Suprapubic skin (tissue), 4 donors: ENCODE measurements around the gene FBXO11. TPM values are rescaled to one million over a fixed set of nuclear protein-coding genes. Genes with fewer than 3 reads are reported as not detected.

Experiments used
- DNase-seq, 2 donors: peaks; one replicate each; pipeline ENCODE4 v3.0.0-alpha.2; 2019; ENCODE audit warnings: low spot score in 2 of 2
- H3K27ac ChIP-seq: fragments of 200-600 bp; sonication (generic); one replicate; pipeline ENCODE4 v1.5.1; 2019
- H3K27me3 ChIP-seq: fragments of 200-600 bp; sonication (generic); one replicate; pipeline ENCODE4 v1.5.1; 2019
- H3K36me3 ChIP-seq: fragments of 200-600 bp; sonication (generic); one replicate; pipeline ENCODE4 v1.5.1; 2019
- H3K4me1 ChIP-seq: fragments of 200-600 bp; sonication (generic); one replicate; pipeline ENCODE4 v1.5.1; 2019
- H3K4me3 ChIP-seq: fragments of 200-600 bp; sonication (generic); one replicate; pipeline ENCODE4 v1.5.1; 2019; ENCODE audit warnings: mild to moderate bottlenecking
- H3K9me3 ChIP-seq: fragments of 200-600 bp; sonication (generic); one replicate; pipeline ENCODE4 v1.5.1; 2019
- EP300 ChIP-seq: sonication (generic); formaldehyde crosslinking; IDR thresholded peaks from one replicate; pipeline ENCODE4 v1.6.1; 2017; ENCODE audit warnings: antibody characterized with exemption
- POLR2A ChIP-seq, 2 donors: fragments of 450-650 bp; IDR thresholded peaks; one replicate each; pipeline ENCODE4 v1.6.1; 2017; ENCODE audit warnings: antibody characterized with exemption in 2 of 2, mild to moderate bottlenecking in 2 of 2, moderate library complexity in 2 of 2
- POLR2AphosphoS5 ChIP-seq, 3 donors: sonication (generic); formaldehyde crosslinking; IDR thresholded peaks; one replicate each; pipeline ENCODE4 v1.6.1; 2017; ENCODE audit warnings: antibody characterized with exemption in 3 of 3
- WGBS: methylation state at CpG from one replicate; pipeline ENCODE4 v1.1.5; 2018; 5-methylcytosine and 5-hydroxymethylcytosine counted together
- total RNA-seq, 4 donors: library from RNA; depleted of rRNA; stranded (reverse); fragments of >200 nt; gene quantifications; one replicate each; pipeline ENCODE4 v1.1.0, GENCODE V29; 2016
- TF ChIP-seq, protein P1 (sequence below), 2 donors: fragments of 200-600 bp in 1 of 2; fragments of 450-650 bp in 1 of 2; sonication (generic) in 1 of 2; IDR thresholded peaks; one replicate each; pipeline ENCODE4 v1.5.1; 2016 to 2019; ENCODE audit warnings: antibody characterized with exemption in 2 of 2, mild to moderate bottlenecking in 1 of 2, moderate library complexity in 1 of 2

The FBXO11 gene
- total RNA-seq, 4 donors from 2014 or later, result 30.8 to 62.9 (median 47.2) TPM

DNA sequence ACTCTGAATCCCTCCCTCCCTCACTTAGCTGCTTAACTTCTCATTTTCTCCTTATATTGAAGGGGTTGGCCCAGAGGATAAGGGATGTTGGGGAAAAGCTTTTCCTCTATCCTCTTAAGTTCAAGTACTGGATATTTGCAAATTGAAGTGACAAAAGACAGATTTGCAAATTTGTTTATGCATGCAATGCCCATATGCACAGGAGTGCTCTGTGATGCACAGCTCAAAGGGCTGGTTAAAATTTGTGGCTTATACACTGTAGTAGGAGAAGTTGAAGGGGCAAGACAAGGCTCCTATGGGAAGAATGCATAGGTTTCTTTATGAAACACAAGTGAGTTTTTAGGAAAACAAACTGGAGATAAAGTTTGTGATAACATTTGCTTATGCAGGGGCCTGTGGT is 131.7 kb downstream of the FBXO11 start:
- TF ChIP-seq EP300 (no peak), POLR2A (IDR thresholded peaks at IDR 0.05) (no peak), POLR2AphosphoS5 (IDR thresholded peaks at IDR 0.05) (no peak)
- TF ChIP-seq, protein P1, sequence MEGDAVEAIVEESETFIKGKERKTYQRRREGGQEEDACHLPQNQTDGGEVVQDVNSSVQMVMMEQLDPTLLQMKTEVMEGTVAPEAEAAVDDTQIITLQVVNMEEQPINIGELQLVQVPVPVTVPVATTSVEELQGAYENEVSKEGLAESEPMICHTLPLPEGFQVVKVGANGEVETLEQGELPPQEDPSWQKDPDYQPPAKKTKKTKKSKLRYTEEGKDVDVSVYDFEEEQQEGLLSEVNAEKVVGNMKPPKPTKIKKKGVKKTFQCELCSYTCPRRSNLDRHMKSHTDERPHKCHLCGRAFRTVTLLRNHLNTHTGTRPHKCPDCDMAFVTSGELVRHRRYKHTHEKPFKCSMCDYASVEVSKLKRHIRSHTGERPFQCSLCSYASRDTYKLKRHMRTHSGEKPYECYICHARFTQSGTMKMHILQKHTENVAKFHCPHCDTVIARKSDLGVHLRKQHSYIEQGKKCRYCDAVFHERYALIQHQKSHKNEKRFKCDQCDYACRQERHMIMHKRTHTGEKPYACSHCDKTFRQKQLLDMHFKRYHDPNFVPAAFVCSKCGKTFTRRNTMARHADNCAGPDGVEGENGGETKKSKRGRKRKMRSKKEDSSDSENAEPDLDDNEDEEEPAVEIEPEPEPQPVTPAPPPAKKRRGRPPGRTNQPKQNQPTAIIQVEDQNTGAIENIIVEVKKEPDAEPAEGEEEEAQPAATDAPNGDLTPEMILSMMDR (IDR thresholded peaks at IDR 0.05), result no peak
- Histone ChIP-seq H3K27ac (no peak overlapping the region), H3K27me3 (no peaks in the 10 kb centered on the region), H3K36me3 (no peaks in the 10 kb centered on the region), H3K4me3 (no peak overlapping the region), H3K9me3 (no peaks in the 10 kb centered on the region), H3K4me1 (no peaks in the 10 kb centered on the region)
- no peak for DNase-seq

DNA sequence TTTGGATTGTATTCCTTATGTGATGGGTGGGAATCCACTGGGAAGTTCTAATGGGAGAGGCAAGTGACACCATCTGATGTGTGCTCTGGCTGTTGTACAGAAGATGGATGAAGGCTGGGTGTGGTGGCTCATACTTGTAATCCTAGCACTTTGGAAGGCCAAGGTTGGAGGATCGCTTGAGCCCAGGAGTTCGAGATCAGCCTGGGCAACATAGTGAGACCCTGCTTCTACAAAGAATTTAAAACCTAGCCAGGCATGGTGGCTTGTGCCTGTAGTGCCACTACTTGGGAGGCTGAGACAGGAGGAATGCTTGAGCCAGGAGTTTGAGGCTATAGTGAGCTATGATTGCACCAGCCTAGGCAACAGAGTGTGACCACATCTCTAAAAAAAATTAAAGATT is 134.0 kb downstream of the FBXO11 start:
- Histone ChIP-seq H3K27me3 (no peaks in the 10 kb centered on the region), H3K9me3 (no peaks in the 10 kb centered on the region), H3K4me3 (no peak overlapping the region), H3K36me3 (no peaks in the 10 kb centered on the region), H3K27ac (no peak overlapping the region), H3K4me1 (peaks cover 7% of the 10 kb centered on the region)
- TF ChIP-seq, protein P1 (IDR thresholded peaks at IDR 0.05), result no peak
- no peak for TF ChIP-seq POLR2A (IDR thresholded peaks at IDR 0.05)
- TF ChIP-seq POLR2AphosphoS5 (IDR thresholded peaks at IDR 0.05), result no peak
- no peak for DNase-seq
- WGBS, result 86% methylated on average over 2 of the region's 2 CpGs

DNA sequence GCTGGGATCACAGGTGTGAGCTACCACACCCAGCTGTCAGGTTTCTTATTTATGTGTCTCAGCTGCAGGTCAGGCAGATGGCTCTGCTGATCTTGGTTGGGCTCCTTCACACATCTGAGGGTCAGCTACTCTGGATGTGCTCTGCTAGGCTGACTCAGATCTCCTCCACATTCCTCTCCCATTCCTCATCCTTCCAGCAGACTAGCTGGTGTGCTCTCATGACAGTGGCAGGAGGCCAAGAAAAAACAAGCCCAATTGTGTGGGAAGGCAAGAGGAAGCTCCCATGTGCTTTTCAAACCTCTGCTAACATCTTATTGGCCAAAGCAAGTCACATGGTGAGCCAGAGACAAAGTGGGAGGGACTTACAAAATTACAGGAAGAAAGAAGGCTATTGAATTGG is 135.1 kb downstream of the FBXO11 start:
- TF ChIP-seq EP300 (no peak), POLR2A (IDR thresholded peaks at IDR 0.05) (no peak), POLR2AphosphoS5 (IDR thresholded peaks at IDR 0.05) (no peak)
- TF ChIP-seq, protein P1 (IDR thresholded peaks at IDR 0.05), result no peak
- no peak overlapping the region for H3K4me3 ChIP-seq

DNA sequence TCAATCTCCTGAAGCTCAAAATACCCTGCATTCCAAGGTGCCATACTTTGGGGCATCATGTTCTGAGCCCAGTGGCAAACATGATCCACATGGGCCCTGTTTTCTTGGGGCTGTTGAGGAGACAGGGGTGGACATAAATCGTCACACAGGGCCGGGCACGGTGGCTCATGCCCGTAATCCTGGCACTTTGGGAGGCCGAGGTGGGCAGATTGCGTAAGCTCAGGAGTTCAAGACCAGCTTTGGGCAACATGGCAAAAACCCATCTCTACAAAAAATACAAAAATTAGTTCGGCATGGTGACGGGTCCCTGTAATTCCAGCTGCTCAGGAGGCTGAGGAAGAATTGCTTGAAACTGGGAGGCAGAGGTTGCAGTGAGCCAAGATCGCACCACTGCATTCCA is 137.0 kb downstream of the FBXO11 start:
- H3K27me3 ChIP-seq, result no peaks in the 10 kb centered on the region
- peaks cover 7% of the 10 kb centered on the region for H3K4me1 ChIP-seq
- no peak overlapping the region for H3K4me3 ChIP-seq
- no peak for DNase-seq
- no peaks in the 10 kb centered on the region for H3K36me3 ChIP-seq
- H3K9me3 ChIP-seq, result no peaks in the 10 kb centered on the region
- 92% methylated on average over 9 of the region's 9 CpGs for WGBS
- H3K27ac ChIP-seq, result no peak overlapping the region
- TF ChIP-seq, protein P1 (IDR thresholded peaks at IDR 0.05), result no peak
- TF ChIP-seq EP300 (no peak), POLR2AphosphoS5 (IDR thresholded peaks at IDR 0.05) (no peak), POLR2A (IDR thresholded peaks at IDR 0.05) (no peak)

More for the DNA sequence above, 135.1 kb downstream of the FBXO11 start:
- no peaks in the 10 kb centered on the region for H3K36me3 ChIP-seq
- H3K27ac ChIP-seq, result no peak overlapping the region
- H3K4me1 ChIP-seq, result peaks cover 7% of the 10 kb centered on the region
- H3K9me3 ChIP-seq, result no peaks in the 10 kb centered on the region
- H3K27me3 ChIP-seq, result no peaks in the 10 kb centered on the region
- DNase-seq, result no peak

DNA sequence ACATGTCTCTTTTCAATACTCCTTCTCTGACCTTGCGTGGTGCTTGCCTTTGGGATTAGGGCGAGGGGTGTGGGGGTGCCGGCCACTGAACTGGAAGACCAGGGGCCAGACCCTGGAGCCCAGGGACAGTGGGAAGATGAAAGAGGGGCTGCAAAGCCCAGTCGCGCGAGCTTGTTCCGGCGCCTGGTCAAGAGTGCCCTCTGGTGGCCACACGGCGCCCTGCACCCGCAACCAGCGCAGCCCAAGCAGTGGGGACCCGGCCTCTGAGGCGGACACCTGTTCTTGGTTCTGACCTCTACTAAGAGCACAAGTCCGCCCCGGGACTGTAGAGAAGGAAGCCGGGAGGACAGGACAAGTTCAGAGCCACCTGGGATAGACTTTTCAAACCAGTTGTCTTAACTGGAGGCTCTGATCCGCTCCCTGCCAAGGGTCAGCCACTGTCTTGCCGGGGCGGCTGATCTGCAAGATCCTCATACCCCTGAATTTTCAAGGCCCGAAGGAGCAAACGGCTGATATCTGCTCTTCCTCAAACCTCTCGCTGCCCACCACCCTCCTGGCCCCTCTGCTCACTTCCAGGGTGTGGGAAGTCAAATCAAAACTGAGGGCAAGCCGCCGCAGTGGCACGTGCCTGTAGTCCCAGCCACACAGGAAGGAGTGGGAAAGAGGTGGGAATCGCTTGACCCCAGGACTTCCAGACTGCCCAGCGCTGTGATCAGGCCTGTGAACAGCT is 138.3 kb downstream of the FBXO11 start:
- no peaks in the 10 kb centered on the region for H3K27me3 ChIP-seq
- 27% methylated on average over 28 of the region's 28 CpGs for WGBS
- H3K4me3 ChIP-seq, result no peak overlapping the region
- peaks cover 7% of the 10 kb centered on the region for H3K4me1 ChIP-seq
- H3K9me3 ChIP-seq, result no peaks in the 10 kb centered on the region
- H3K27ac ChIP-seq, result no peak overlapping the region
- H3K36me3 ChIP-seq, result no peaks in the 10 kb centered on the region
- TF ChIP-seq, protein P1 (IDR thresholded peaks at IDR 0.05), result peak; percentile 79 to 99
- TF ChIP-seq POLR2A (IDR thresholded peaks at IDR 0.05), result no peak
- DNase-seq, result peak in 1 of 2 donors; percentile 86
